Trophoblast cell (in vitro differentiated cells and primary cell): Measurements from ENCODE around the gene ITPKB.

Experiments
- DNase-seq, 2 donors: peaks; one replicate each; pipeline ENCODE4 v3.0.0-alpha.2; 2016
- H2AFZ ChIP-seq: 2 replicates; pipeline ENCODE4 v1.6.1; 2013; ENCODE audit warnings: low read length, moderate library complexity, mild to moderate bottlenecking; ENCODE audit not compliant: insufficient read depth, poor library complexity
- H2AK5ac ChIP-seq: 2 replicates; pipeline ENCODE4 v1.6.1; 2013; ENCODE audit warnings: mild to moderate bottlenecking, low read length
- H2BK120ac ChIP-seq: 2 replicates; pipeline ENCODE4 v1.6.1; 2013; ENCODE audit warnings: low read length, mild to moderate bottlenecking, moderate library complexity; ENCODE audit not compliant: insufficient read depth, poor library complexity
- H2BK12ac ChIP-seq: 2 replicates; pipeline ENCODE4 v1.6.1; 2013; ENCODE audit warnings: mild to moderate bottlenecking, low read length, moderate library complexity
- H2BK5ac ChIP-seq: 2 replicates; pipeline ENCODE4 v1.6.1; 2013; ENCODE audit warnings: low read length, low read depth, moderate library complexity, mild to moderate bottlenecking; ENCODE audit not compliant: poor library complexity
- H3K14ac ChIP-seq: 2 replicates; pipeline ENCODE4 v1.6.1; 2013; ENCODE audit warnings: mild to moderate bottlenecking, low read length
- H3K18ac ChIP-seq: 2 replicates; pipeline ENCODE4 v1.6.1; 2013; ENCODE audit warnings: mild to moderate bottlenecking, low read length
- H3K23ac ChIP-seq: 2 replicates; pipeline ENCODE4 v1.6.1; 2013; ENCODE audit warnings: low read length
- H3K27ac ChIP-seq: 2 replicates; pipeline ENCODE4 v1.5.1; 2013; ENCODE audit warnings: low read depth, mild to moderate bottlenecking, inconsistent platforms, low read length, moderate library complexity
- H3K27me3 ChIP-seq: 2 replicates; pipeline ENCODE4 v1.6.1; 2013; ENCODE audit warnings: inconsistent platforms, mild to moderate bottlenecking, low read length, moderate library complexity; ENCODE audit not compliant: insufficient read depth
- H3K36me3 ChIP-seq, 2 experiments: 1 replicate in 1 of 2; 2 replicates in 1 of 2; pipeline ENCODE4 v1.6.1; 2013; ENCODE audit warnings: low read length in 2 of 2, mild to moderate bottlenecking in 2 of 2, moderate library complexity in 1 of 2; ENCODE audit not compliant: insufficient read depth in 2 of 2, control insufficient read depth in 1 of 2
- H3K4ac ChIP-seq: 2 replicates; pipeline ENCODE4 v1.6.1; 2013; ENCODE audit warnings: low read depth, mild to moderate bottlenecking, low read length, moderate library complexity
- H3K4me1 ChIP-seq, 2 experiments: 1 replicate in 1 of 2; 2 replicates in 1 of 2; pipeline ENCODE4 v1.6.1; 2013; ENCODE audit warnings: low read length in 2 of 2, mild to moderate bottlenecking in 2 of 2, moderate library complexity in 1 of 2; ENCODE audit not compliant: insufficient read depth in 2 of 2, control insufficient read depth in 1 of 2
- H3K4me2 ChIP-seq: 2 replicates; pipeline ENCODE4 v1.6.1; 2013; ENCODE audit warnings: inconsistent platforms, mild to moderate bottlenecking, low read length, moderate library complexity
- H3K4me3 ChIP-seq: 2 replicates; pipeline ENCODE4 v1.5.1; 2013; ENCODE audit warnings: mild to moderate bottlenecking, low read depth, low read length, inconsistent platforms
- H3K79me1 ChIP-seq: one replicate; pipeline ENCODE4 v1.6.1; 2013; ENCODE audit warnings: low read length
- H3K79me2 ChIP-seq: 2 replicates; pipeline ENCODE4 v1.6.1; 2013; ENCODE audit warnings: low read length, mild to moderate bottlenecking; ENCODE audit not compliant: control insufficient read depth, insufficient read depth, poor library complexity
- H3K9ac ChIP-seq: 2 replicates; pipeline ENCODE4 v1.6.1; 2013; ENCODE audit warnings: mild to moderate bottlenecking, low read length
- H3K9me3 ChIP-seq: 2 replicates; pipeline ENCODE4 v1.6.1; 2013; ENCODE audit warnings: low read depth, mild to moderate bottlenecking, control low read depth, inconsistent platforms, low read length; ENCODE audit not compliant: insufficient read depth
- H4K12ac ChIP-seq: 2 replicates; pipeline ENCODE4 v1.6.1; 2013; ENCODE audit warnings: low read depth, mild to moderate bottlenecking, low read length, moderate library complexity
- H4K8ac ChIP-seq: 2 replicates; pipeline ENCODE4 v1.6.1; 2013; ENCODE audit warnings: low read depth, mild to moderate bottlenecking, low read length, moderate library complexity
- H4K91ac ChIP-seq: one replicate; pipeline ENCODE4 v1.6.1; 2013; ENCODE audit warnings: low read depth, mild to moderate bottlenecking, low read length, moderate library complexity
- WGBS: extraction: QIAGEN DNeasy Blood & Tissue Kit; methylation state at CpG from one replicate; pipeline ENCODE4 v1.1.7; 2013; ENCODE audit warnings: missing lambda C conversion rate; ENCODE audit not compliant: insufficient read length, insufficient coverage; ENCODE audit errors: extremely low coverage; 5-methylcytosine and 5-hydroxymethylcytosine counted together

Gene ITPKB

GRCh38 chr1:226593541-226593940 is 145.5 kb downstream of the ITPKB start:
- Histone ChIP-seq H3K27me3 (no peaks in the 10 kb centered on the region), H3K18ac (no peak overlapping the region), H3K4ac (no peak overlapping the region), H2AK5ac (no peak overlapping the region), H2AFZ (no peak overlapping the region), H3K79me1 (no peaks in the 10 kb centered on the region), H3K14ac (no peak overlapping the region), H4K12ac (no peak overlapping the region), H3K9me3 (peaks cover 5% of the 10 kb centered on the region), H4K8ac (no peak overlapping the region), H3K4me3 (no peak overlapping the region), H2BK120ac (no peak overlapping the region), H3K4me2 (no peak overlapping the region), H3K9ac (no peak overlapping the region), H2BK12ac (no peak overlapping the region), H3K36me3 (no peaks in the 10 kb centered on the region), H3K79me2 (no peaks in the 10 kb centered on the region), H3K27ac (no peak overlapping the region), H3K23ac (no peak overlapping the region), H2BK5ac (no peak overlapping the region), H4K91ac (no peak overlapping the region), H3K4me1 (peaks cover 0 to 2% of the 10 kb centered on the region in 2 experiments)
- WGBS, result no CpG with 5 or more reads among the region's 8 CpGs
- DNase-seq, result no peak

GRCh38 chr1:226590614-226591013 is 148.5 kb downstream of the ITPKB start:
- Histone ChIP-seq H3K4me2 (no peak overlapping the region), H3K4me3 (no peak overlapping the region), H2BK5ac (no peak overlapping the region), H4K91ac (no peak overlapping the region), H2AK5ac (no peak overlapping the region), H3K79me2 (no peaks in the 10 kb centered on the region), H4K8ac (no peak overlapping the region), H2BK12ac (no peak overlapping the region), H4K12ac (no peak overlapping the region), H3K79me1 (no peaks in the 10 kb centered on the region), H2AFZ (no peak overlapping the region), H3K27me3 (no peaks in the 10 kb centered on the region), H3K18ac (no peak overlapping the region), H3K14ac (no peak overlapping the region), H3K9ac (no peak overlapping the region), H3K9me3 (peaks cover 2% of the 10 kb centered on the region), H3K23ac (no peak overlapping the region), H3K27ac (no peak overlapping the region), H3K36me3 (no peaks in the 10 kb centered on the region), H3K4ac (no peak overlapping the region), H3K4me1 (no peaks in the 10 kb centered on the region), H2BK120ac (no peak overlapping the region)
- DNase-seq, result no peak
- no CpG with 5 or more reads among the region's 7 CpGs for WGBS

GRCh38 chr1:226589008-226589733 is 149.9 kb downstream of the ITPKB start:
- WGBS, result no CpG with 5 or more reads among the region's 11 CpGs

GRCh38 chr1:226588484-226588883 is 150.6 kb downstream of the ITPKB start:
- no peaks in the 10 kb centered on the region for H3K9me3 ChIP-seq
- no peaks in the 10 kb centered on the region for H3K36me3 ChIP-seq
- no peak overlapping the region for H3K23ac ChIP-seq
- H2AK5ac ChIP-seq, result no peak overlapping the region
- no peak overlapping the region for H3K27ac ChIP-seq
- no peaks in the 10 kb centered on the region for H3K4me1 ChIP-seq
- H3K9ac ChIP-seq, result no peak overlapping the region
- no peak overlapping the region for H3K4ac ChIP-seq
- H3K14ac ChIP-seq, result no peak overlapping the region
- no peak overlapping the region for H2BK12ac ChIP-seq
- H3K18ac ChIP-seq, result no peak overlapping the region
- H4K12ac ChIP-seq, result no peak overlapping the region
- WGBS, result no CpG with 5 or more reads among the region's 2 CpGs
- H3K79me2 ChIP-seq, result no peaks in the 10 kb centered on the region
- no peak overlapping the region for H2BK120ac ChIP-seq
- H2BK5ac ChIP-seq, result no peak overlapping the region
- no peak overlapping the region for H2AFZ ChIP-seq
- no peak for DNase-seq
- H3K4me2 ChIP-seq, result no peak overlapping the region
- no peaks in the 10 kb centered on the region for H3K79me1 ChIP-seq
- H4K91ac ChIP-seq, result no peak overlapping the region
- no peak overlapping the region for H4K8ac ChIP-seq
- H3K27me3 ChIP-seq, result no peaks in the 10 kb centered on the region
- no peak overlapping the region for H3K4me3 ChIP-seq

More at GRCh38 chr1:226589008-226589733, 149.9 kb downstream of the ITPKB start:
- Histone ChIP-seq H4K8ac (no peak overlapping the region), H2AFZ (no peak overlapping the region), H3K4me3 (no peak overlapping the region), H3K4me1 (no peaks in the 10 kb centered on the region), H3K79me1 (no peaks in the 10 kb centered on the region), H3K27ac (no peak overlapping the region), H2BK120ac (no peak overlapping the region), H3K4ac (no peak overlapping the region), H3K18ac (no peak overlapping the region), H3K4me2 (no peak overlapping the region), H2BK12ac (no peak overlapping the region), H4K12ac (no peak overlapping the region), H2AK5ac (no peak overlapping the region), H2BK5ac (no peak overlapping the region), H3K9ac (no peak overlapping the region), H3K23ac (no peak overlapping the region), H3K79me2 (no peaks in the 10 kb centered on the region), H3K14ac (no peak overlapping the region), H3K27me3 (no peaks in the 10 kb centered on the region), H3K9me3 (no peaks in the 10 kb centered on the region), H3K36me3 (no peaks in the 10 kb centered on the region), H4K91ac (no peak overlapping the region)
- DNase-seq, result no peak
